ENCODE measurements around the gene NBEA. TPM values are rescaled to one million over a fixed set of nuclear protein-coding genes. Genes with fewer than 3 reads are reported as not detected.

The NBEA gene
- polyA plus RNA-seq, 6 donors from 2014 or later = 1.1 to 2.3 (median 1.5) TPM

- Mint-ChIP-seq H3K4me1 (no peaks in the 10 kb centered on the region), H3K9me3 (peaks cover 0 to 5% (median 0%) of the 10 kb centered on the region in 7 donors), H3K36me3 (peaks cover 0 to 4% of the 10 kb centered on the region in 2 donors), H3K27me3 (peaks cover 0 to 4% (median 0%) of the 10 kb centered on the region in 3 donors), H3K4me3 (no peak overlapping the region), H3K27ac (no peak overlapping the region)
- no peak for ATAC-seq (ENCODE audit: low read depth in 2 of 2)
- no peak for DNase-seq
Observed at GRCh38 chr13:35617420-35617819, 675.4 kb downstream of the NBEA start.

GRCh38 chr13:35618565-35619083 lies 676.6 kb downstream of the NBEA start:
- ATAC-seq (ENCODE audit: low read depth in 2 of 2) = no peak
- H3K27ac Mint-ChIP-seq = no peak overlapping the region
- no peaks in the 10 kb centered on the region for H3K4me1 Mint-ChIP-seq
- H3K27me3 Mint-ChIP-seq = peaks cover 0 to 4% (median 0%) of the 10 kb centered on the region in 3 donors
- H3K9me3 Mint-ChIP-seq = peaks cover 0 to 5% (median 0%) of the 10 kb centered on the region in 7 donors
- no peak for DNase-seq
- H3K36me3 Mint-ChIP-seq = peaks cover 0 to 4% of the 10 kb centered on the region in 2 donors
- H3K4me3 Mint-ChIP-seq = no peak overlapping the region

- H3K27me3 Mint-ChIP-seq = peaks cover 0 to 4% (median 0%) of the 10 kb centered on the region in 3 donors
- no peak overlapping the region for H3K27ac Mint-ChIP-seq
- H3K4me1 Mint-ChIP-seq = no peaks in the 10 kb centered on the region
- peaks cover 0 to 5% (median 0%) of the 10 kb centered on the region in 7 donors for H3K9me3 Mint-ChIP-seq
- DNase-seq (no peak), ATAC-seq (ENCODE audit: low read depth in 2 of 2) (no peak)
- no peak overlapping the region for H3K4me3 Mint-ChIP-seq
- no peaks in the 10 kb centered on the region for H3K36me3 Mint-ChIP-seq
Observed at GRCh38 chr13:35621989-35622388, 679.9 kb downstream of the NBEA start.

GRCh38 chr13:35629026-35629425 lies 687.0 kb downstream of the NBEA start:
- Mint-ChIP-seq H3K27ac (no peak overlapping the region), H3K9me3 (no peaks in the 10 kb centered on the region), H3K4me3 (no peak overlapping the region), H3K4me1 (no peaks in the 10 kb centered on the region), H3K36me3 (no peaks in the 10 kb centered on the region), H3K27me3 (no peaks in the 10 kb centered on the region)
- DNase-seq (no peak), ATAC-seq (ENCODE audit: low read depth in 2 of 2) (no peak)

GRCh38 chr13:35630551-35631275 lies 688.6 kb downstream of the NBEA start:
- Mint-ChIP-seq H3K4me1 (no peaks in the 10 kb centered on the region), H3K36me3 (no peaks in the 10 kb centered on the region), H3K27ac (no peak overlapping the region), H3K9me3 (no peaks in the 10 kb centered on the region), H3K27me3 (no peaks in the 10 kb centered on the region), H3K4me3 (no peak overlapping the region)
- DNase-seq = no peak
- no peak for ATAC-seq (ENCODE audit: low read depth in 2 of 2)

GRCh38 chr13:35631666-35632065 lies 689.6 kb downstream of the NBEA start:
- Mint-ChIP-seq H3K27me3 (no peaks in the 10 kb centered on the region), H3K4me1 (no peaks in the 10 kb centered on the region), H3K36me3 (no peaks in the 10 kb centered on the region), H3K9me3 (no peaks in the 10 kb centered on the region), H3K4me3 (no peak overlapping the region), H3K27ac (no peak overlapping the region)
- no peak for DNase-seq
- ATAC-seq (ENCODE audit: low read depth in 2 of 2) = no peak

- no peaks in the 10 kb centered on the region for H3K36me3 Mint-ChIP-seq
- H3K27me3 Mint-ChIP-seq = no peaks in the 10 kb centered on the region
- H3K9me3 Mint-ChIP-seq = no peaks in the 10 kb centered on the region
- H3K4me1 Mint-ChIP-seq = no peaks in the 10 kb centered on the region
- no peak overlapping the region for H3K27ac Mint-ChIP-seq
- no peak overlapping the region for H3K4me3 Mint-ChIP-seq
- ATAC-seq (ENCODE audit: low read depth in 2 of 2) = no peak
- no peak for DNase-seq
Observed at GRCh38 chr13:35643625-35644024, 701.6 kb downstream of the NBEA start.

GRCh38 chr13:35646056-35646774 lies 704.1 kb downstream of the NBEA start:
- no peak overlapping the region for H3K27ac Mint-ChIP-seq
- DNase-seq = no peak
- peaks cover 0 to under 1% (median 0%) of the 10 kb centered on the region in 7 donors for H3K9me3 Mint-ChIP-seq
- no peak overlapping the region for H3K4me3 Mint-ChIP-seq
- ATAC-seq (ENCODE audit: low read depth in 2 of 2) = no peak
- H3K36me3 Mint-ChIP-seq = peaks cover 0 to 7% of the 10 kb centered on the region in 2 donors
- no peaks in the 10 kb centered on the region for H3K4me1 Mint-ChIP-seq
- H3K27me3 Mint-ChIP-seq = no peaks in the 10 kb centered on the region

- H3K27me3 Mint-ChIP-seq = no peaks in the 10 kb centered on the region
- peaks cover 0 to 11% of the 10 kb centered on the region in 2 donors for H3K36me3 Mint-ChIP-seq
- H3K4me1 Mint-ChIP-seq = no peaks in the 10 kb centered on the region
- peaks cover 0 to 2% (median 0%) of the 10 kb centered on the region in 7 donors for H3K9me3 Mint-ChIP-seq
- no peak overlapping the region for H3K4me3 Mint-ChIP-seq
- no peak for ATAC-seq (ENCODE audit: low read depth in 2 of 2)
- DNase-seq = no peak
- no peak overlapping the region for H3K27ac Mint-ChIP-seq
Observed at GRCh38 chr13:35648201-35648600, 706.1 kb downstream of the NBEA start.

- no peak for DNase-seq
- H3K27ac Mint-ChIP-seq = no peak overlapping the region
- no peaks in the 10 kb centered on the region for H3K27me3 Mint-ChIP-seq
- H3K4me3 Mint-ChIP-seq = no peak overlapping the region
- peaks cover 0 to 2% (median 0%) of the 10 kb centered on the region in 7 donors for H3K9me3 Mint-ChIP-seq
- peaks cover 0 to 11% of the 10 kb centered on the region in 2 donors for H3K36me3 Mint-ChIP-seq
- no peak for ATAC-seq (ENCODE audit: low read depth in 2 of 2)
- no peaks in the 10 kb centered on the region for H3K4me1 Mint-ChIP-seq
Observed at GRCh38 chr13:35649162-35649561, 707.1 kb downstream of the NBEA start.

- ATAC-seq (ENCODE audit: low read depth in 2 of 2) (no peak), DNase-seq (no peak)
- no peak overlapping the region for H3K4me3 Mint-ChIP-seq
- no peaks in the 10 kb centered on the region for H3K4me1 Mint-ChIP-seq
- H3K36me3 Mint-ChIP-seq = peaks cover 0 to 17% of the 10 kb centered on the region in 2 donors
- no peak overlapping the region for H3K27ac Mint-ChIP-seq
- H3K9me3 Mint-ChIP-seq = peaks cover 0 to 1% (median 0%) of the 10 kb centered on the region in 7 donors
- no peaks in the 10 kb centered on the region for H3K27me3 Mint-ChIP-seq
Observed at GRCh38 chr13:35659796-35660195, 717.7 kb downstream of the NBEA start.

- peaks cover 0 to 1% (median 0%) of the 10 kb centered on the region in 7 donors for H3K9me3 Mint-ChIP-seq
- H3K4me1 Mint-ChIP-seq = no peaks in the 10 kb centered on the region
- no peak overlapping the region for H3K27ac Mint-ChIP-seq
- no peaks in the 10 kb centered on the region for H3K27me3 Mint-ChIP-seq
- no peak for ATAC-seq (ENCODE audit: low read depth in 2 of 2)
- no peak overlapping the region for H3K4me3 Mint-ChIP-seq
- H3K36me3 Mint-ChIP-seq = peaks cover 0 to 20% of the 10 kb centered on the region in 2 donors
- DNase-seq = no peak
Observed at GRCh38 chr13:35664747-35665146, 722.7 kb downstream of the NBEA start.

- no peaks in the 10 kb centered on the region for H3K4me1 Mint-ChIP-seq
- H3K36me3 Mint-ChIP-seq = peaks cover 0 to 16% of the 10 kb centered on the region in 2 donors
- H3K27me3 Mint-ChIP-seq = no peaks in the 10 kb centered on the region
- DNase-seq (no peak), ATAC-seq (ENCODE audit: low read depth in 2 of 2) (no peak)
- peaks cover 0 to 3% (median 0%) of the 10 kb centered on the region in 7 donors for H3K9me3 Mint-ChIP-seq
- no peak overlapping the region for H3K27ac Mint-ChIP-seq
- no peak overlapping the region for H3K4me3 Mint-ChIP-seq
Observed at GRCh38 chr13:35669321-35669720, 727.3 kb downstream of the NBEA start.

GRCh38 chr13:35672611-35673010 lies 730.5 kb downstream of the NBEA start:
- DNase-seq (no peak), ATAC-seq (ENCODE audit: low read depth in 2 of 2) (no peak)
- Mint-ChIP-seq H3K4me1 (no peaks in the 10 kb centered on the region), H3K36me3 (peaks cover 0 to 10% of the 10 kb centered on the region in 2 donors), H3K27me3 (no peaks in the 10 kb centered on the region), H3K27ac (no peak overlapping the region), H3K9me3 (peaks cover 0 to 7% (median 0%) of the 10 kb centered on the region in 7 donors), H3K4me3 (no peak overlapping the region)
